NB4 (cell line): ENCODE measurements around the gene CBLL1.

ENCODE experiments used
- CTCF ChIP-seq: IDR thresholded peaks from one replicate; pipeline ENCODE4 v1.5.1; 2012; ENCODE audit warnings: low read depth, low read length
- MAX ChIP-seq: IDR thresholded peaks from 2 replicates; pipeline ENCODE4 v1.6.1; 2011; ENCODE audit warnings: low read depth, low read length
- POLR2A ChIP-seq: IDR thresholded peaks from 2 replicates; pipeline ENCODE4 v1.6.1; 2011; ENCODE audit warnings: mild to moderate bottlenecking; ENCODE audit not compliant: insufficient read length; ENCODE audit errors: extremely low read depth

GRCh38 chr7:107789647-107790046, 45.7 kb downstream of the CBLL1 start:
- no peak for TF ChIP-seq CTCF
- no peak for TF ChIP-seq POLR2A
- TF ChIP-seq MAX, result no peak
